ENCODE results near the gene GNG2.

DNA sequence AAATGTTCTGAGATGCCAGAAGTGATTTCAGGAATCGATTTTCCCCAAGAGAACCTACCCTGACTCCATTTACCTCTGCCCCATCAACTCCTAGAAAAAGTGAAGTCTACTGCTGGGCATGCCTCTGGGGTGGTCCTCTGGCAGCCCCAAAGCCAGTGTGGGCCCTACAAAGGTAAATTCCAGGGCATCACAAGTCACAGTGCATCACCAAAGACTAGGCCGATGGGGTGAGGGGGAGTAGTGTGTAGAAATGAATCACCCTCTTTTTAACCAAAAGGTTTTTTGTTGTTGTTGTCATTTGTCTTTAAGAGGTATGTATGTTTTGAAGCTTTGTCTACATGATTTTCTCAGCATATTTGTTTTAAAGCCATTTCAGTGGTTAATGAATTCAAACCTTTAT, 82.6 kb downstream of the GNG2 start:
- TF ChIP-seq, protein P1, sequence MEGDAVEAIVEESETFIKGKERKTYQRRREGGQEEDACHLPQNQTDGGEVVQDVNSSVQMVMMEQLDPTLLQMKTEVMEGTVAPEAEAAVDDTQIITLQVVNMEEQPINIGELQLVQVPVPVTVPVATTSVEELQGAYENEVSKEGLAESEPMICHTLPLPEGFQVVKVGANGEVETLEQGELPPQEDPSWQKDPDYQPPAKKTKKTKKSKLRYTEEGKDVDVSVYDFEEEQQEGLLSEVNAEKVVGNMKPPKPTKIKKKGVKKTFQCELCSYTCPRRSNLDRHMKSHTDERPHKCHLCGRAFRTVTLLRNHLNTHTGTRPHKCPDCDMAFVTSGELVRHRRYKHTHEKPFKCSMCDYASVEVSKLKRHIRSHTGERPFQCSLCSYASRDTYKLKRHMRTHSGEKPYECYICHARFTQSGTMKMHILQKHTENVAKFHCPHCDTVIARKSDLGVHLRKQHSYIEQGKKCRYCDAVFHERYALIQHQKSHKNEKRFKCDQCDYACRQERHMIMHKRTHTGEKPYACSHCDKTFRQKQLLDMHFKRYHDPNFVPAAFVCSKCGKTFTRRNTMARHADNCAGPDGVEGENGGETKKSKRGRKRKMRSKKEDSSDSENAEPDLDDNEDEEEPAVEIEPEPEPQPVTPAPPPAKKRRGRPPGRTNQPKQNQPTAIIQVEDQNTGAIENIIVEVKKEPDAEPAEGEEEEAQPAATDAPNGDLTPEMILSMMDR (IDR thresholded peaks at IDR 0.05 in 8 of 11, conservative IDR thresholded peaks at IDR 0.05 in 3 of 11), result no peak
- TF ChIP-seq POLR2A (IDR thresholded peaks at IDR 0.05), result no peak
